H1 (cell line): Measurements from ENCODE around the gene CLIP4. TPM values are rescaled to one million over a fixed set of nuclear protein-coding genes. Genes with fewer than 3 reads are reported as not detected.

ENCODE experiments used
- CTCF ChIA-PET: fragments of 300-600 bp; sonication (Branson Sonifier 250); formaldehyde crosslinking; loops from one replicate; lab custom pipeline; 2021; ENCODE audit not compliant: partially characterized antibody; lab: Charles Lee
- POLR2A ChIA-PET: fragments of 300-600 bp; sonication (Branson Sonifier 250); formaldehyde crosslinking; loops from one replicate; lab custom pipeline; 2021; ENCODE audit warnings: inconsistent platforms; ENCODE audit not compliant: partially characterized antibody; lab: Charles Lee
- DNase-seq, 2 experiments: peaks; one replicate each; pipeline versions ENCODE4 v3.0.0 to v3.0.0-alpha.2; 2010 to 2022; ENCODE audit warnings: low spot score in 2 of 2, low read depth in 1 of 2, mixed read lengths in 1 of 2
- FAIRE-seq: peaks from 2 replicates; lab custom pipeline; 2011; peaks lifted over from hg19 to GRCh38; lab: Jason Lieb, UNC
- H2AFZ ChIP-seq: 2 replicates; pipeline ENCODE4 v1.8.1; 2012; ENCODE audit warnings: low read length, inconsistent platforms
- H2AK5ac ChIP-seq: 2 replicates; pipeline ENCODE4 v1.6.1; 2013; ENCODE audit warnings: low read depth, low read length
- H2BK120ac ChIP-seq: replicated peaks from 2 replicates; pipeline ENCODE3; 2013; ENCODE audit warnings: low read depth, low read length, inconsistent platforms
- H2BK12ac ChIP-seq: 2 replicates; pipeline ENCODE4 v1.6.1; 2013; ENCODE audit warnings: low read depth, low read length
- H2BK15ac ChIP-seq: 2 replicates; pipeline ENCODE4 v1.6.1; 2013; ENCODE audit warnings: low read length
- H2BK20ac ChIP-seq: 2 replicates; pipeline ENCODE4 v1.6.1; 2013; ENCODE audit warnings: low read length
- H2BK5ac ChIP-seq: 2 replicates; pipeline ENCODE4 v1.6.1; 2013; ENCODE audit warnings: low read depth, low read length
- H3K14ac ChIP-seq: 2 replicates; pipeline ENCODE4 v1.6.1; 2013; ENCODE audit warnings: inconsistent platforms; ENCODE audit not compliant: insufficient read length
- H3K18ac ChIP-seq: 2 replicates; pipeline ENCODE4 v1.6.1; 2013; ENCODE audit warnings: low read length; ENCODE audit errors: extremely low read depth
- H3K23ac ChIP-seq: 2 replicates; pipeline ENCODE4 v1.6.1; 2013; ENCODE audit warnings: inconsistent platforms; ENCODE audit not compliant: insufficient read length
- H3K23me2 ChIP-seq: 2 replicates; pipeline ENCODE4 v1.6.1; 2013; ENCODE audit warnings: low read depth, low read length
- H3K27ac ChIP-seq: 2 replicates; pipeline ENCODE4 v1.6.1; 2011; ENCODE audit warnings: low read depth, low read length, inconsistent platforms
- H3K27me3 ChIP-seq, 4 experiments: replicated peaks in 1 of 4; 1 replicate in 1 of 4; 2 replicates in 3 of 4; pipeline versions ENCODE4 v1.6.1 to v1.8.1; 2011 to 2013; ENCODE audit warnings: low read length in 3 of 4, mild to moderate bottlenecking in 3 of 4, inconsistent platforms in 2 of 4, mixed read lengths in 2 of 4, moderate library complexity in 1 of 4; ENCODE audit not compliant: control insufficient read depth in 3 of 4, insufficient read depth in 3 of 4; ENCODE audit errors: extremely low read depth in 1 of 4
- H3K36me3 ChIP-seq, 4 experiments: 2 replicates each; pipeline versions ENCODE4 v1.6.1 to v1.8.1; 2011 to 2013; ENCODE audit warnings: mild to moderate bottlenecking in 4 of 4, low read length in 3 of 4, moderate library complexity in 2 of 4, control low read depth in 1 of 4, inconsistent platforms in 1 of 4; ENCODE audit not compliant: insufficient read depth in 4 of 4, control insufficient read depth in 2 of 4
- H3K4ac ChIP-seq: replicated peaks from 2 replicates; pipeline ENCODE3; 2013; ENCODE audit warnings: low read length, low read depth, mixed read lengths, inconsistent platforms; ENCODE audit not compliant: insufficient read length
- H3K4me1 ChIP-seq, 4 experiments: replicated peaks in 1 of 4; 1 replicate in 1 of 4; 2 replicates in 3 of 4; pipeline versions ENCODE4 v1.6.1 to v1.8.1; 2011 to 2013; ENCODE audit warnings: low read length in 3 of 4, inconsistent platforms in 2 of 4, mixed read lengths in 1 of 4; ENCODE audit not compliant: insufficient read depth in 4 of 4, control insufficient read depth in 3 of 4
- H3K4me2 ChIP-seq, 2 experiments: 2 replicates each; pipeline versions ENCODE4 v1.6.1 to v1.8.1; 2011 to 2013; ENCODE audit warnings: low read depth in 2 of 2, low read length in 2 of 2, control low read depth in 1 of 2, inconsistent platforms in 1 of 2, mild to moderate bottlenecking in 1 of 2; ENCODE audit not compliant: insufficient read depth in 1 of 2
- H3K4me3 ChIP-seq, 4 experiments: fragments of 200-600, 300-600 bp in 1 of 4; sonication (generic), shearing (Covaris generic), sonication (Bioruptor Twin) in 1 of 4; 2 replicates each; pipeline versions ENCODE4 v1.5.1 to v1.8.1; 2011 to 2016; ENCODE audit warnings: low read length in 4 of 4, low read depth in 3 of 4, control low read depth in 2 of 4, inconsistent platforms in 2 of 4, mild to moderate bottlenecking in 2 of 4, mixed read lengths in 1 of 4, moderate library complexity in 1 of 4; ENCODE audit not compliant: insufficient read depth in 2 of 4; ENCODE audit errors: extremely low read depth in 1 of 4
- H3K56ac ChIP-seq: replicated peaks from 2 replicates; pipeline ENCODE3; 2013; ENCODE audit warnings: low read depth, mild to moderate bottlenecking, mixed read lengths, low read length, inconsistent platforms; ENCODE audit not compliant: insufficient read length
- H3K79me1 ChIP-seq: 2 replicates; pipeline ENCODE4 v1.6.1; 2013; ENCODE audit warnings: low read depth, low read length, control low read depth
- H3K79me2 ChIP-seq, 2 experiments: 2 replicates each; pipeline versions ENCODE4 v1.6.1 to v1.8.1; 2012 to 2013; ENCODE audit warnings: low read length in 2 of 2, mild to moderate bottlenecking in 2 of 2, inconsistent platforms in 1 of 2; ENCODE audit not compliant: insufficient read depth in 2 of 2, control insufficient read depth in 1 of 2
- H3K9ac ChIP-seq, 4 experiments: replicated peaks in 1 of 4; 1 replicate in 1 of 4; 2 replicates in 3 of 4; pipeline versions ENCODE4 v1.6.1 to v1.8.1; 2011 to 2013; ENCODE audit warnings: low read depth in 3 of 4, low read length in 3 of 4, control low read depth in 2 of 4, mild to moderate bottlenecking in 2 of 4, moderate library complexity in 2 of 4, inconsistent platforms in 1 of 4; ENCODE audit errors: extremely low read depth in 1 of 4
- H3K9me3 ChIP-seq, 2 experiments: 2 replicates each; pipeline versions ENCODE4 v1.6.1 to v1.8.1; 2012 to 2013; ENCODE audit warnings: mild to moderate bottlenecking in 2 of 2, moderate library complexity in 2 of 2, control low read depth in 1 of 2, inconsistent platforms in 1 of 2, low read depth in 1 of 2, low read length in 1 of 2, mixed read lengths in 1 of 2; ENCODE audit not compliant: insufficient read depth in 2 of 2
- H4K20me1 ChIP-seq, 2 experiments: replicated peaks in 1 of 2; 2 replicates each; pipeline versions ENCODE3 to v1.8.1; 2011 to 2013; ENCODE audit warnings: inconsistent platforms in 2 of 2, low read length in 2 of 2, mild to moderate bottlenecking in 1 of 2; ENCODE audit not compliant: insufficient read depth in 2 of 2, control insufficient read depth in 1 of 2
- H4K5ac ChIP-seq: 2 replicates; pipeline ENCODE4 v1.6.1; 2013; ENCODE audit warnings: low read length, low read depth, mixed read lengths, inconsistent platforms; ENCODE audit not compliant: insufficient read length
- H4K8ac ChIP-seq: 2 replicates; pipeline ENCODE4 v1.8.0; 2013; ENCODE audit warnings: mild to moderate bottlenecking, moderate library complexity, low read length, inconsistent platforms; ENCODE audit not compliant: insufficient read depth; ENCODE audit errors: extremely low read depth
- H4K91ac ChIP-seq: replicated peaks from 2 replicates; pipeline ENCODE3; 2013; ENCODE audit warnings: low read length, mixed read lengths, inconsistent platforms; ENCODE audit not compliant: insufficient read length
- ATF2 ChIP-seq: IDR thresholded peaks from 2 replicates; pipeline ENCODE4 v1.6.1; 2012; ENCODE audit warnings: low read length, inconsistent platforms
- BACH1 ChIP-seq: IDR thresholded peaks from 2 replicates; pipeline ENCODE4 v1.6.1; 2012; ENCODE audit warnings: low read length, improper control_type of control experiment
- CBX5 ChIP-seq: fragments of 300-800, 300-1000 bp; sonication (generic); IDR thresholded peaks from 2 replicates; pipeline ENCODE4 v1.7.1; 2016; ENCODE audit warnings: antibody characterized with exemption, low read length, low read depth
- GTF2F1 ChIP-seq: IDR thresholded peaks from 2 replicates; pipeline ENCODE4 v1.6.1; 2012; ENCODE audit warnings: low read depth, low read length, improper control_type of control experiment, borderline replicate concordance
- HDAC6 ChIP-seq: IDR thresholded peaks from one replicate; pipeline ENCODE4 v1.7.1; 2012; ENCODE audit warnings: low read depth, mild to moderate bottlenecking, inconsistent platforms, low read length, moderate library complexity
- KDM1A ChIP-seq: fragments of 200-600, 300-600 bp; sonication (generic); IDR thresholded peaks from 2 replicates; pipeline ENCODE4 v1.7.1; 2016; ENCODE audit warnings: mild to moderate bottlenecking, low read length, borderline replicate concordance
- KDM5A ChIP-seq: fragments of 200-600 bp; IDR thresholded peaks from 2 replicates; pipeline ENCODE4 v1.7.1; 2012; ENCODE audit warnings: mild to moderate bottlenecking, low read length, inconsistent platforms, mixed read lengths
- POLR2A ChIP-seq, 2 experiments: IDR thresholded peaks; 1 replicate in 1 of 2; 2 replicates in 1 of 2; pipeline ENCODE4 v1.6.1; 2011; ENCODE audit warnings: low read depth in 2 of 2, low read length in 2 of 2, mild to moderate bottlenecking in 2 of 2; ENCODE audit errors: control extremely low read depth in 1 of 2
- RFX5 ChIP-seq: IDR thresholded peaks from 2 replicates; pipeline ENCODE4 v1.6.1; 2011; ENCODE audit warnings: low read depth, low read length, improper control_type of control experiment, borderline replicate concordance
- RNF2 ChIP-seq: fragments of 200-900, 300-1000 bp; sonication (generic); IDR thresholded peaks from 2 replicates; pipeline ENCODE4 v1.7.1; 2016; ENCODE audit warnings: borderline replicate concordance, low read depth, mild to moderate bottlenecking, antibody characterized with exemption, low read length; ENCODE audit not compliant: poor library complexity, severe bottlenecking; ENCODE audit errors: missing control alignments
- TAF7 ChIP-seq: optimal IDR thresholded peaks from 2 replicates; pipeline ENCODE3; 2011; ENCODE audit warnings: low read depth, mild to moderate bottlenecking, inconsistent platforms, low read length, moderate library complexity, borderline replicate concordance
- TCF12 ChIP-seq: IDR thresholded peaks from 2 replicates; pipeline ENCODE4 v1.6.1; 2011; ENCODE audit warnings: low read depth, mild to moderate bottlenecking, low read length
- ZNF274 ChIP-seq: IDR thresholded peaks from 2 replicates; pipeline ENCODE4 v1.7.0; 2012; ENCODE audit warnings: low read length, borderline replicate concordance; ENCODE audit errors: extremely low read depth
- WGBS, 2 experiments: shearing (Covaris generic) in 1 of 2; methylation state at CpG; one replicate each; pipeline versions ENCODE4 v1.1.6 to v1.1.7; 2013 to 2015; ENCODE audit warnings: low lambda C conversion rate in 2 of 2, mixed read lengths in 2 of 2, inconsistent platforms in 1 of 2, low coverage in 1 of 2, missing lambda C conversion rate in 1 of 2; ENCODE audit not compliant: insufficient replicate concordance in 2 of 2, insufficient coverage in 1 of 2, insufficient read length in 1 of 2; ENCODE audit errors: extremely low coverage in 1 of 2, missing lambda C conversion rate in 1 of 2; 5-methylcytosine and 5-hydroxymethylcytosine counted together
- polyA plus RNA-seq, 7 experiments: library from polyadenylated mRNA; depleted of rRNA in 3 of 7; stranded (reverse) in 5 of 7; unstranded in 2 of 7; fragments of >200 nt in 5 of 7; fragments of 200-250 nt in 2 of 7; gene quantifications; 1 replicate in 5 of 7; 2 replicates in 1 of 7; 4 replicates in 1 of 7; pipeline versions ENCODE4 v1.2.1 to v1.2.3, GENCODE V29; 2011 to 2013; ENCODE audit warnings: missing spikeins in 2 of 7, mixed read lengths in 2 of 7
- total RNA-seq: library from RNA; stranded (reverse); fragmentation: NEBNext Ultra II Directional; extraction: Animal tissue kit (Norgen Biotek cat#: 25700); gene quantifications from 2 replicates; pipeline ENCODE4 v1.2.1, GENCODE V29; 2021

The CLIP4 gene
- total and polyA plus RNA-seq, 2 of the 8 experiments (the other 6 are each of a cell fraction or from before 2014, with no cell fraction given): 0.08 to 0.09 TPM

- Histone ChIP-seq H3K36me3 (no peaks in the 10 kb centered on the region), H3K14ac (no peak overlapping the region), H4K8ac (no peak overlapping the region), H3K4me2 (no peak overlapping the region), H3K4me3 (no peak overlapping the region), H3K79me1 (no peaks in the 10 kb centered on the region), H4K20me1 (no peaks in the 10 kb centered on the region), H3K18ac (no peak overlapping the region), H4K5ac (no peak overlapping the region), H3K23me2 (no peaks in the 10 kb centered on the region), H3K4me1 (no peaks in the 10 kb centered on the region), H2BK5ac (no peak overlapping the region), H3K9ac (no peak overlapping the region), H3K27ac (no peak overlapping the region), H3K9me3 (peaks cover 0 to 4% of the 10 kb centered on the region in 2 experiments; a peak in 1 of 4 replicates), H2BK20ac (no peak overlapping the region), H2BK15ac (no peak overlapping the region), H3K27me3 (no peaks in the 10 kb centered on the region), H2BK12ac (no peak overlapping the region), H3K23ac (no peak overlapping the region), H4K91ac (no peak overlapping the region), H3K79me2 (no peaks in the 10 kb centered on the region), H3K4ac (no peak overlapping the region), H3K56ac (no peak overlapping the region), H2AFZ (no peak overlapping the region), H2AK5ac (no peak overlapping the region), H2BK120ac (no peak overlapping the region)
- WGBS, 2 experiments: 95% methylated on average over 1 of the region's 1 CpG; no CpG with 5 or more reads in 1 of the 2 experiments
- ChIA-PET POLR2A (no interaction called here), CTCF (interaction anchor here (0.6 to 0.8 kb wide), 2 partner anchors 25 to 1357 kb away, joined by 3 read pairs; no protein-coding TSS in a partner anchor)
- DNase-seq (no peak), FAIRE-seq (no peak)
- TF ChIP-seq TCF12 (no peak), GTF2F1 (no peak), BACH1 (no peak), CBX5 (no peak), RFX5 (no peak), POLR2A (IDR thresholded peaks at IDR 0.05; ENCODE audit: control extremely low read depth in 1 of 2, low read depth in 2 of 2, low read length in 2 of 2) (no peak), ZNF274 (no peak), KDM5A (no peak), RNF2 (no peak), HDAC6 (no peak), TAF7 (no peak), KDM1A (no peak), ATF2 (no peak)
Measured at GRCh38 chr2:29186817-29187216, 71.6 kb downstream of the CLIP4 start.
